ENCODE results near the gene HOXC9. TPM values are rescaled to one million over a fixed set of nuclear protein-coding genes. Genes with fewer than 3 reads are reported as not detected.

Gene HOXC9
- total RNA-seq, 1 donor from 2014 or later: not detected

GRCh38 chr12:53993162-53994008, 6.6 kb upstream of the HOXC9 start:
- no peak overlapping the region for H3K27ac Mint-ChIP-seq (ENCODE audit: unreplicated experiment)
- no peak for TF ChIP-seq CTCF (IDR thresholded peaks at IDR 0.05)
- H3K4me1 Mint-ChIP-seq (ENCODE audit: low read depth): peaks cover 20% of the 10 kb centered on the region
- H3K9me3 Mint-ChIP-seq (ENCODE audit: low read depth): no peaks in the 10 kb centered on the region
- DNase-seq (ENCODE audit: low spot score): no peak
- peaks cover 5% of the 10 kb centered on the region for H3K36me3 Mint-ChIP-seq (ENCODE audit: low read depth)
- peaks cover 93% of the 10 kb centered on the region for H3K27me3 Mint-ChIP-seq (ENCODE audit: low read depth)
- peak overlapping the region; percentile 40 for H3K4me3 Mint-ChIP-seq (ENCODE audit: unreplicated experiment)

- H3K36me3 Mint-ChIP-seq (ENCODE audit: low read depth): peaks cover 5% of the 10 kb centered on the region
- H3K27ac Mint-ChIP-seq (ENCODE audit: unreplicated experiment): no peak overlapping the region
- TF ChIP-seq CTCF (IDR thresholded peaks at IDR 0.05): no peak
- H3K4me3 Mint-ChIP-seq (ENCODE audit: unreplicated experiment): peak overlapping the region; percentile 40
- peaks cover 20% of the 10 kb centered on the region for H3K4me1 Mint-ChIP-seq (ENCODE audit: low read depth)
- DNase-seq (ENCODE audit: low spot score): no peak
- peaks cover 93% of the 10 kb centered on the region for H3K27me3 Mint-ChIP-seq (ENCODE audit: low read depth)
- H3K9me3 Mint-ChIP-seq (ENCODE audit: low read depth): no peaks in the 10 kb centered on the region
These were observed 6.0 kb upstream of the HOXC9 start for GRCh38 chr12:53994009-53994263.

DNA sequence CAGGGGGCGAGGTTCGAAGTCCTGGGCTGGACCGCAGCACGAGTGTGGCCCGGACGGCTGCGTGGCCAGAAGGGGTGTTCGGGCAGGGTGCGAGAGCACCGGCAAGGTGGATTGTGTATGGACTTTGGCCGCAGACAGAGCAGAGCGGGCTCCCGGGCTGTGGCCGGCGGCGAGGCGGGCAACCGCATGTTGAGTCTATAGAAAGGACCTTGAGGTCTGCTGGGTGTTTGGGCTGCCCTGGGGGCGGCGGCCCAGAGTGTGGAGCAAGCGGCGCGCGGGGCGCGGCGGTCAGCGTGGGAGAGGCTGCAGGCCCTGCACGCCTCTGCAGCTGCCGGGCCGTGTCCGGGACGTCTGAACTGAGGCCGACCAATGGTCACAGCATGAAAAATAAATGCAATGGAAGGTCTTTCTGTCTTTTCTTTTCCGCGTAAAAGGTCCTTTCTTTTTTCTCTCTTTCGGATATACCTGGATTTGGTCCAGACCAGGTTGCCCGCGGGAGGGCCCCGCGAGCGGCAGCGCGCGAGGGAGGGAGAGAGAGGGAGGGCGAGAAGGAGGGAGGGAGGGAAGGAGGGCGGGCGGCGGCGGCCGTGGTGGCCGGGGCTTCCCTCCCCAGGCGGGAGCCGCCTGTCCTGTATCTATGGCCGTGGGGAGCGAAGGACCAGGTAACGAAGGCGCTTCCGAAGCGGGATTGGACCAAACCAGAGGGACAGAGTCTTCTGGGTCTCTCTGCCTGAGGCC, 5.5 kb upstream of the HOXC9 start:
- Mint-ChIP-seq H3K4me1 (ENCODE audit: low read depth) (peaks cover 20% of the 10 kb centered on the region), H3K27me3 (ENCODE audit: low read depth) (peaks cover 91% of the 10 kb centered on the region), H3K27ac (ENCODE audit: unreplicated experiment) (no peak overlapping the region), H3K9me3 (ENCODE audit: low read depth) (no peaks in the 10 kb centered on the region), H3K36me3 (ENCODE audit: low read depth) (peaks cover 5% of the 10 kb centered on the region), H3K4me3 (ENCODE audit: unreplicated experiment) (peak overlapping the region; percentile 69)
- DNase-seq (ENCODE audit: low spot score): no peak
- no peak for TF ChIP-seq CTCF (IDR thresholded peaks at IDR 0.05)

DNA sequence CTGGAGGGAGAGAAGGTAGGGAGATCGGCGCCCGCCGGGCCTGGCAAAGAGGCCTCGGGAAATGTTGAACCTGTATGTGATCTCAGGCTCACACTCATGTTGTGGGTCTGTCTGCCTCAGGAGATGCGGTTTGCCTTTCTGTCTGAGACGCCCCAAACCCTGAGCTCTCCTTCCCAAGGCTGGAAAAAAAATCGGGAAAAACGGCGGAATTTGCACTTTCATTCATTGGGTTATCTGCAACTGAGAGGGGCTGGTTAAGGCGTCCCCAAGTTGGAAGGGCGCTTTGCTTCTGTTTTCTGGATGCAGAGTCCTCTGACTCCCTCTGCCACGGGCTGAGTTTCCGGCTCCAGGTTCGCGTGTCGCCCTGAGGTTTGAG, 5.0 kb upstream of the HOXC9 start:
- no peak for DNase-seq (ENCODE audit: low spot score)
- peak overlapping the region; percentile 69 for H3K4me3 Mint-ChIP-seq (ENCODE audit: unreplicated experiment)
- peaks cover 88% of the 10 kb centered on the region for H3K27me3 Mint-ChIP-seq (ENCODE audit: low read depth)
- no peaks in the 10 kb centered on the region for H3K9me3 Mint-ChIP-seq (ENCODE audit: low read depth)
- no peak for TF ChIP-seq CTCF (IDR thresholded peaks at IDR 0.05)
- peaks cover 21% of the 10 kb centered on the region for H3K4me1 Mint-ChIP-seq (ENCODE audit: low read depth)
- no peak overlapping the region for H3K27ac Mint-ChIP-seq (ENCODE audit: unreplicated experiment)
- peaks cover 5% of the 10 kb centered on the region for H3K36me3 Mint-ChIP-seq (ENCODE audit: low read depth)

GRCh38 chr12:53995378-53996239, 4.4 kb upstream of the HOXC9 start:
- peak overlapping the region; percentile 69 for H3K4me3 Mint-ChIP-seq (ENCODE audit: unreplicated experiment)
- no peak for TF ChIP-seq CTCF (IDR thresholded peaks at IDR 0.05)
- no peak for DNase-seq (ENCODE audit: low spot score)

More at GRCh38 chr12:53995378-53996239, 4.4 kb upstream of the HOXC9 start:
- Mint-ChIP-seq H3K27ac (ENCODE audit: unreplicated experiment) (no peak overlapping the region), H3K9me3 (ENCODE audit: low read depth) (no peaks in the 10 kb centered on the region), H3K36me3 (ENCODE audit: low read depth) (peaks cover 5% of the 10 kb centered on the region), H3K27me3 (ENCODE audit: low read depth) (peaks cover 86% of the 10 kb centered on the region), H3K4me1 (ENCODE audit: low read depth) (peaks cover 23% of the 10 kb centered on the region)

Measured in chondrocyte (in vitro differentiated cells).